T47D (cell line): ENCODE measurements around the gene SCARB2.
A peak's percentile ranks its signal among the peaks of the same experiment; 100 is the strongest.

Source experiments
- DNase-seq, 2 experiments: peaks; one replicate each; pipeline versions ENCODE4 v3.0.0 to v3.0.0-alpha.2; 2011 to 2012; ENCODE audit warnings: low read depth in 1 of 2, low spot score in 1 of 2
- JUND ChIP-seq: IDR thresholded peaks from 2 replicates; pipeline ENCODE4 v1.6.1; 2012; ENCODE audit warnings: low read depth
- in situ Hi-C: cut with HindIII; loops from 2 replicates; pipeline ENCODE4 v1.10.0; 2016; ENCODE audit warnings: low sequenced_read_pairs, low pct_unique_long_range_greater_than_20kb

The SCARB2 gene

DNA sequence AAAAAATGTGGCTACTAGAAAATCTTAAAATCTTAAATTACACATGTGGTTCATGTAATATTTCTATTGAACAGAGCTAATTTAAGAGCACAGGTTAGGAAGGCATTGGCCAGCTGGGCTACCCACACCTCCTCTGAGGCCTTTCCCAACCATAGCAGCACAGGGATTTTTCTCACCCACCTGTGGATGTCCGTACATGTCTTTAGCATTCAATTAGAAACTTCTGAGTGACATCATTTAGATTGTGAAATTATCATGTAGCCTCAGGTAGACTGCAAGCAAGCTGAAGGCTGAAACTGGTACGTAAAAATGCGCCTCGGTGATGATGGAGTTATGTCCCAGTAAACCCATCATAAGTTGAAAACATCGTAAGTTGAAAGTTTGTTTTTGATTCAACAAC lies 31.2 kb downstream of the SCARB2 start:
- no peak for TF ChIP-seq JUND
- DNase-seq, result no peak
- in situ Hi-C loops, result no loop called here

DNA sequence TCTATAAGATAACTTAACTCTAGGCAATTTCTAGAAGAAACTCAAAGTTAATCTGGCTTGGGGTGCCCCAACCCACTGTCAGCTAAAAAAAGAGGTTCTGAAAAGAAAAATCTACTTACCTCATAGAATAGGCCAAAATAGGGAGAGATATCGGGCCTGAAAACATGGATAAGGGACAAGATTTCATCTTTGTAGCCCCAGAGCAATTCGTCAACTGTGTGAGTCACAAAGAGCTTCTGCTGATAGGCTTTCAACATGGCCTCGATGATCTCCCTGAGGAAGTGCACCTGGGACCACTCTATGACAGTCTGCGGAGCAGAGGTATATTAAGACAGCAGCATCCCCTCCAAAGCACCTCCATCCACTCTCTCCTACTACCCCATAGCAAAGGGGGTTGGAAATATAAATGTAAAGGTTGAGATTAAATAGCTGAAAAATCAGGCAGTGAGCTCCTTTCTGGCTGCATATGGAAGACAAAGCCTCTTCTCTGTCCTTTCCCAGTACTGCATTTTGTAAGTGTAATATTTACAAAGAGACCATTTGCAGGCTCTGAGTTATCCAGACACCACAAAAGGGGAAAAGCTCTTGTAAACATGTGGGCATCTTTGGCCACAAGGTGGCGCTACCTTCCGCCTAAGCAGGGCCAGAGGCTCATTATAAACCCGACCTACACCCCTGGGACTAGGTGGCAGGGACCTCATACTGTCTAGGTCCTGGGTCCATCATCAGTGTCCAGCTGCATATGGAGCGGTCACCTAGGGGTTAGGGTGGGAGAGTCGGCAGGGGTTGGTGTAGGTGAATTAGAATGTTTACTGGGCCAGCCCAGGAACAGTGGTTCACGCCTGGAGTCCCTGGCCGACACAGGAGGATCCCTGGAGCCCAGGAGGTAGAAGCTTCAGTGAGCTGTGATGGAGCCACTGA lies 34.0 kb downstream of the SCARB2 start:
- peak; percentile 54 to 76 for DNase-seq
- in situ Hi-C loops, result no loop called here
- no peak for TF ChIP-seq JUND

DNA sequence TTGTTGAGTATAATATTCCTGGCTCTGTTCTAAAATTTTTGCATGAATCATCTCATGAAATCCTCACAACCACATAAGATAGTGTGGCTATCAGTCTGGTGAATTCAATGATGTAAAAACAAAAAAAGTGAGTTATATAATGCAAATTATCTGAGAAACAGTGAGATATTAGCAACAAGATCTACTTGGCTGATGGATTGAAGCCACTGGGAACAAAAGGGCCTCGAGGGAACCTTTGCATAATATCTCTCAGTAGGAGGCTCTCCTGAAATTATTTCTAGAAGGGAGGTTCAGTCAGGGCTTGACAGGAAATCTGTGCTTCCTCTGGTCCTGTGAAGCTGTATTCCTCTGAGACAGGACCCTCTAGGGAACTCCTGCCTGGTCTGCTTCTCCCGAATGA lies 35.3 kb downstream of the SCARB2 start:
- no peak for DNase-seq
- in situ Hi-C loops, result no loop called here
- TF ChIP-seq JUND, result no peak

DNA sequence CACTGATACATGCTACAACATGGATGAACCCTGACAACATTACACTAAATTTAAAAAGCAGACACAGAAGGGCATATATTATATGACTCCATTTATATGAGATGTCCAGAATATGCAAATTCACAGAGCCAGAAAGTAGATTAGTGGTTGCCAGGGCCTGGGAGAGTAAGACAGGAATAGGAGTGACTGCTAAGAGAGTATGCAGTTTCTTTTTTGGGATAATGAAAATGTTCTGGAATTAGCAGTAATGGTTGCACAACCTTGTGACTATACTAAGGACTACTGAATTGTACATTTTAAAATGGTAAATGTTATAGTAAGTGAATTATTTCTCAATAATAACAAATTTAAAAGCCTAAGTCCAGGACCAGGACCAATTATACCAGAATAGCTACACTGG lies 35.9 kb downstream of the SCARB2 start:
- no peak for TF ChIP-seq JUND
- DNase-seq, result no peak
- in situ Hi-C loops, result no loop called here

DNA sequence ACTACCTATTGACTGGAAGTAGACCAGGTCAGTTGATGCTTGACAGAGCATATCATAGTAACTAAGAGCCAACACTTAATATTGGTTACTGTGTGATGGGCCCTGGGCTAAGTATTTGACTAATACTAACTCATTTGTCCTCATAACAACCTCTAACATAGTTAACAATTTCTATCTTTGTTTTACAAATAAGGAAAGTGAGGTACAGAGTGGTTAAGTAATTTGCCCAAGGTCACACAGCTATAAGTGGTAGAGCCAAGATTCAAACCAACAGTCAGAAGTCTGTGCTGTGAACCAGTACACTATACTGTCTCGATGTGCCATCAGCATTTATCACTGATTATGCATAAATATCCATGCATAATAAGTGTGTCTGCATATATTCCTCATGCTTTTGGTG lies 38.3 kb downstream of the SCARB2 start:
- in situ Hi-C loops, result no loop called here
- DNase-seq, result no peak
- TF ChIP-seq JUND, result no peak

DNA sequence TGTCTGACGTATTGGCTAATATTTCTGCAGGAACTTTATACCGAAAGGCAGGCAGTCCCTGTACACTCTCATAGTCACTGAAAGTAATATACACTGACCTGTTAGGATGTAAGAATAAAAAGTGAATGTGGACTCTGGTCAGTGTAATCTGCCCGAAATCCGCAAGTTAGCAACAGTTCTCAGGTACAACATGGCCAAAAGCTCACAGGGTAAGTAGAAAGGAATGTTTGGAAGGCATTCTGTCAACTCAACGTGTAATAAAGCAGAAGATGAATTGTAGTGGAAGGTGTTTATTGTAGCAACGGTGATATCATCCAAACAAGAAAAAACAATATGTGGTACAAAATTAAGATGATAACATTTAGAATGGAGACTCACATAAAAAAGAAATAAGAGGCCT lies 39.4 kb downstream of the SCARB2 start:
- no peak for DNase-seq
- no peak for TF ChIP-seq JUND
- in situ Hi-C loops, result no loop called here

DNA sequence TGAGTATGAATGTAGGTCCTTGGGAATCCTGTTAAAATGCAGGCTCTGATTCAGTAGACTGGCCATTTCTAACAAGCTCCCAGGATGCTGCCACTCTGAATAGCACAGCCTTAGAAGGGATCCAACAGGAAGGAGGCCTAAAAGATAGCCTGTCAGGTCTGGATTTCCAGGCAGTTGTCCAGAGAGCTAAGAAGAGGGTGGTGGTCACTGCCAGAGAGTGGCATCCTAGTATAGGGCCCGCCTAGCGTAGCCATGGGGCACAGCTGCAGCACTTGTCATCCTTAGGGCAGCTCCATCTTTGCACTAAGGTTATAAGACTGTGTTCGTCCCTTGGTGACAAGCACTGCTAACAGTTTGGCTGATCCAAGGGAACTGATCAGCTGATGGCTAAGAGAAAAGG lies 44.9 kb downstream of the SCARB2 start:
- in situ Hi-C loops, result no loop called here
- no peak for TF ChIP-seq JUND
- DNase-seq, result no peak

DNA sequence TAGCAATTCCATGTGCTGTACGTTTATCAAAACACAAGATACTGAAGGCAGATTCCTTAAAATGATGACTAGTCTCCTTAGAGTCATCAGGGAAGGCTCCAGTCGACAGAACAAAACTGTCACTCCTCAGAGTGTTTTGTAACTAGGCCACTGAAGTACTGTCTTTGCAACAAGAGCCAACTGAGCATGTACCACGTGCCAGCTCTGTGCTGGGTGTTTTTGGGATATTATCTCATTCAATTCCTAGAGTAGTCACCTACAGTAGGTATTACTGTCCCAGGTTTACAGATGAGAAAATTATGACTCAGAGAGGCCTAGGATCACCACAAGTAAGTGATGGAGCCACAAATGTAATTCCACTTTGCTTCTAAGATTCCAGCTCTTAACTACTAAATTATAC lies 47.1 kb downstream of the SCARB2 start:
- in situ Hi-C loops, result no loop called here
- TF ChIP-seq JUND, result no peak
- no peak for DNase-seq

DNA sequence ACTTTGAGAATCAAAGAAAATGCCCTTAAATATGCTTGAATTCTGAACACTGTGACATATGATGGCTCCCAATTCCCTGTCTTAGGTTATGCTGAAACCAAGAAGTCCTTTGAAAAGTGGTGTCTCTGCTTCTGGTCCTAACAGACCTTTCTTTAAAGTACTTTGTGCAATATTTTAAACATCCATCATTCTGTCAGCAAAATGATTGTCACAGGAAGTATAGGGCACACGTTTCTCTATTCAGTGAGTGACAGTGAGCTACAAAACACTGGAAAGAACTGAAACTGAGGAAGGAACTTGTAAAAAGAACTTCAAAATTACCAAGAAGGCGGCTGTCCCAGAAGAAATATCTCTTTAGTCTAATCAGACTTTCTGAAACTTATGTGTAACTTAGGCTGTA lies 53.3 kb downstream of the SCARB2 start:
- TF ChIP-seq JUND, result no peak
- DNase-seq, result no peak
- in situ Hi-C loops, result no loop called here

DNA sequence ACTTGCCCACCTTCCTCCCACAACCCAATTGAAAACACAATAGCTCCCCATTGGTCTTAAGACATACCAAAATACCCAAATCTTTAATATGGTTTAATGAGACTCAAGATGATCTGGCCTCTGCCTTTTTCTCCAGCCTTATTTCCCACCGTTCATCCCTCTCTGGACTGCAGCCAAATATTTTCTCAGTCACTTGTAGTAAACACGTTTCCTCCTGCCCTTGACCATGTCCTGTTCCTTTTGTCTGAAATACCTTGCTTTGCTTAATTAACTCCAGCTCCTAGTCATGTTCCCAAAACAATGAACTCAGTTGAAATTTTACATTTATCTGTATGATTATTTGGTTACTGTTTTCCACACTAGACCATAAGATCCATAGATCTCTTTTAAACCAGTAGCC lies 57.0 kb downstream of the SCARB2 start:
- in situ Hi-C loops, result no loop called here
- no peak for TF ChIP-seq JUND
- DNase-seq, result no peak

DNA sequence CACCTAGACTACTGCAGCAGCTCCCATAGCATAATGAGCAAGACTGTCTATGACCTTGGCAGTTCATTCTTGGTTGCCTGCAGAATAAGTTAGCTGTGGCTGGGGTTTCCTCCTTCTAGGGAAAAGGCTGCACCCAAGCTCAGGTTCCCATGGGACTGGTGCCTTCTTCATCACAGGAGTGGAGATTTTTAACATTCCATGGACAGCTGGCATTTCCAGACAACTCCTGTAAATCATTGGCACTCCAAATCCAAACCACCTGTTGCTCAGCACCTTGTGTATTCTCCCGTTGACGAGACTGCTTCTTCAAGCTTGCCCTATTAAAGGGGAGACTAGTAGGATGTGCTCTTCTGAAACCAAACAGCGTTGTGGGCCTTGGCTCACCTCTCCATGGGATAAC lies 57.6 kb downstream of the SCARB2 start:
- DNase-seq, result no peak
- TF ChIP-seq JUND, result no peak
- in situ Hi-C loops, result no loop called here

DNA sequence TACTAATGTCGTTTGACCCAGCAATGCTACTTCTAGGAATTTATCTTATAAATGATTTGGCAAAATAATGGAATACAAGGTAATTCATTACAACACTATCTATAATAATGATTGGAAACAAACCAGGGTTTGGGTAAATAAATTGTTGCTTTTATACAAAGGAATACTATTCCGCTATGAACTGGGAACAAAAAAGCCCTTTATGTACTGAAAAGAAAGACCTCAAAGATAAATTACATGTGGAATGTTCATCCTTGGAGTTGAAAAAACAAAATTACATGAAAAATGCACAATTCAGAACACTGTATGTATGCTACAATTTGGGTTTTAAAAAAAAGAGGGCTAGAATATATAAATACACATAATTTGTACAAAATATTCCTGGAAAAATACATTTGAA lies 60.3 kb downstream of the SCARB2 start:
- in situ Hi-C loops, result no loop called here
- no peak for TF ChIP-seq JUND
- DNase-seq, result no peak

DNA sequence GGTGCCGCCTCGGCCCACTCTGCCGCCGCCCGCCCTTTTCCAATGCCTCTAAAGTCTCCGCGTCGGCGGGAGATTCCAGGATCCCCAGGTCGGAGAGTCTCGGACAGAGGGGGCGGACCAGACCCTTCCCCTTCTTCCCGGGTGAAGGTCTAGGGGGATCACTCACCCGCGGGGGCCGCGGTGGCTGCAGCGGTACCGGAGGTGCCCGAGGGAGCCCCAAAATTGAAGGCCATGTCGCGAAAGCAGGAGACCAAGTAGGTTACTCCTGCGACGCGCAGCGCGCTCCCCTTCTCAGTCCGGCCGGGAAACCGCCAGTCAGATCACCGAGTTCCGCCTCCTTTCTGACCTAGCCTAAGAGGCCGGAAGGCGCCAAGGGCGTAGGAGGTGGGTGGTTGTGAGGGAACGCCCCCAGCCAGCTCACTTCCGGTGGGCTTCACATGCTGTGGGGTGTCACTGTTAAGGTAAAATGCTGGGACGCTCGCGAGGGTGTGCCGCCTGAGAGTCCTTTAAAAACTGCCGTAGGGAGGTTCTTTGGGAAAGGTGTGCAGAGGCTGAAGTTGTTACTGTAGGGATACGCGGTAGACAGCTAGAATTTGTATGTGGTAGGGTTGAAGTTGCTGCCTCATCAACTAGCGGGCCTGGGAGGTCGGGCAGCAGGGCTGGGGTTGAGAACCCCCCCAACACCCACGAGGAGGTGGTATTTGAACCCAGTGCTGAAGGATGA lies 65.3 kb downstream of the SCARB2 start, which contains the start of gene NUP54:
Gene NUP54, minus strand, starts transcription at position 256 of the 724 bp plus-strand sequence. Its CDS starts 23 bp downstream, at position 233.
- DNase-seq, result peak; percentile 74 to 93
- in situ Hi-C loops, result no loop called here
- TF ChIP-seq JUND, result no peak
